Measurements from ENCODE around the gene CCDC33.
A peak's percentile ranks its signal among the peaks of the same experiment; 100 is the strongest.

The CCDC33 gene

GRCh38 chr15:74378848-74379247, 142.7 kb downstream of the CCDC33 start:
- H3K9me3 ChIP-seq (ENCODE audit: control insufficient read depth, low read length), result no peaks in the 10 kb centered on the region
- H3K4me1 ChIP-seq (ENCODE audit: control insufficient read depth, insufficient read depth, low read length, poor library complexity, severe bottlenecking), result peaks cover 8% of the 10 kb centered on the region
- no peak overlapping the region for H3K4me3 ChIP-seq (ENCODE audit: insufficient read depth, low read depth, low read length, poor library complexity, severe bottlenecking)
- H3K36me3 ChIP-seq (ENCODE audit: control insufficient read depth, insufficient read depth, low read length), result no peaks in the 10 kb centered on the region
- H3K27ac ChIP-seq (ENCODE audit: insufficient read depth, low read length, poor library complexity, severe bottlenecking), result no peak overlapping the region
- H3K27me3 ChIP-seq (replicated peaks; ENCODE audit: control insufficient read depth, insufficient read depth, low read length, poor library complexity, severe bottlenecking), result no peaks in the 10 kb centered on the region
- peak in 1 of 3 donors; percentile 19 for DNase-seq

DNA sequence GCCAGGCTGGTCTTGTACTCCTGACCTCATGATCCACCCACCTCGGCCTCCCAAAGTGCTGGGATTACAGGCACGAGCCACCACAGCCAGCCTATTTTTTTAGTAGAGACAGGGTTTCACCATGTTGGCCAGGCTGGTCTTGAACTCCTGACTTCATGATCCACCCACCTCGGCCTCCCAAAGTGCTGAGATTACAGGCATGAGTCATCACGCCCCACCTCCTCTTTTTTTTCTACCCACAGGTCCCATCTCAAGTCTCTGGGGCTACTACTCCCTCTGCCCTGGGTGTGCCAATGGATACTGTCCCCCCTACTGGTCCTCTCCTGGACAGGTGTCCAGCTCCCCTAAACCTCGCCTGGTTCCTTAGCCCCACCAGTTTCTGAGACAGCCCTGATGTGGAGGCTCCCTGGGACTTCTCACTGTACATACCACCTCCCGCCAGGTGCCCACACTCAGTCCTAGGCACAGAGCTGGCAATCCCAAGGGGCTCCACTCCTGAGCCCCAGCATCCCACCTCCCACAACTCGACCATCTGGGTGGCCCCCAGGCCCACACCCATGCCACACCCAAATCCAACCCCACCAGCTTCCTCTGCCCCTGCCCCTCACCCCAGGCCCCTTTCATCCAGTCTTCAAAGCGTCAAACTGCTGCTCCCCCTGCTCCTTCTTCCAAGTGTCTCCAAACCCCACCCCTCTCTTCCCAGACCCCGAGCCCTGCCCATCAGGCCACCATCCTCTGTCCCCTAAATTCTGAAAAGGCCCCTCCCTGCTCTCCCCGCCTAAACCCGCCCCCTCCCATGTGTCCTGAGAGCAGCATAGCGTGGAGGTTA, 144.4 kb downstream of the CCDC33 start:
- H3K27me3 ChIP-seq (replicated peaks; ENCODE audit: control insufficient read depth, insufficient read depth, low read length, poor library complexity, severe bottlenecking), result no peaks in the 10 kb centered on the region
- no peaks in the 10 kb centered on the region for H3K9me3 ChIP-seq (ENCODE audit: control insufficient read depth, low read length)
- no peak overlapping the region for H3K4me3 ChIP-seq (ENCODE audit: insufficient read depth, low read depth, low read length, poor library complexity, severe bottlenecking)
- H3K4me1 ChIP-seq (ENCODE audit: control insufficient read depth, insufficient read depth, low read length, poor library complexity, severe bottlenecking), result no peaks in the 10 kb centered on the region
- H3K36me3 ChIP-seq (ENCODE audit: control insufficient read depth, insufficient read depth, low read length), result no peaks in the 10 kb centered on the region
- no peak overlapping the region for H3K27ac ChIP-seq (ENCODE audit: insufficient read depth, low read length, poor library complexity, severe bottlenecking)
- no peak for DNase-seq

- H3K4me3 ChIP-seq (ENCODE audit: insufficient read depth, low read depth, low read length, poor library complexity, severe bottlenecking), result no peak overlapping the region
- no peak overlapping the region for H3K27ac ChIP-seq (ENCODE audit: insufficient read depth, low read length, poor library complexity, severe bottlenecking)
- no peaks in the 10 kb centered on the region for H3K27me3 ChIP-seq (replicated peaks; ENCODE audit: control insufficient read depth, insufficient read depth, low read length, poor library complexity, severe bottlenecking)
- no peak for DNase-seq
- no peaks in the 10 kb centered on the region for H3K36me3 ChIP-seq (ENCODE audit: control insufficient read depth, insufficient read depth, low read length)
- H3K4me1 ChIP-seq (ENCODE audit: control insufficient read depth, insufficient read depth, low read length, poor library complexity, severe bottlenecking), result no peaks in the 10 kb centered on the region
- no peaks in the 10 kb centered on the region for H3K9me3 ChIP-seq (ENCODE audit: control insufficient read depth, low read length)
These were observed 145.0 kb downstream of the CCDC33 start for GRCh38 chr15:74381190-74381453.

DNA sequence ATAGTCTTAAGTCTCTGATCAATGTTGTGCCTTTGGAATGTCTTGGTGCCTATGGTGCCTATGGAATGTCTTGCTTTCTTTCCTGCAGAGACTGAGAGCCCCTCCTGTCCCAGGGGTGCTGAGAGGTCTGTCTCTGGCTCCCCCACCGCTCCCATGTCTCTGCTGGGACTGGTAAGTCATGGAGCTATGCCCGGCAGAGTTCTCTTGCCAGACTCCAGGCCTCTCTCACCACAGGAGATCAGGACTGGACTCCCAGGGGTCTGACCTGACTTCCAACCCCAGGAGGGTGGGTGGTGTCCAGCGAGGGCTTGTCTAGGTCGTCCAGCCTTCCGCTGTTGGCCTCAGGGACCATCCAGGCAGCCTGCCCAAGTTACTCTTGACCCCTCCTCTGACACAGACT, 145.4 kb downstream of the CCDC33 start:
- DNase-seq, result no peak
- no peaks in the 10 kb centered on the region for H3K9me3 ChIP-seq (ENCODE audit: control insufficient read depth, low read length)
- H3K27ac ChIP-seq (ENCODE audit: insufficient read depth, low read length, poor library complexity, severe bottlenecking), result no peak overlapping the region
- no peaks in the 10 kb centered on the region for H3K27me3 ChIP-seq (replicated peaks; ENCODE audit: control insufficient read depth, insufficient read depth, low read length, poor library complexity, severe bottlenecking)
- no peaks in the 10 kb centered on the region for H3K4me1 ChIP-seq (ENCODE audit: control insufficient read depth, insufficient read depth, low read length, poor library complexity, severe bottlenecking)
- H3K36me3 ChIP-seq (ENCODE audit: control insufficient read depth, insufficient read depth, low read length), result no peaks in the 10 kb centered on the region
- H3K4me3 ChIP-seq (ENCODE audit: insufficient read depth, low read depth, low read length, poor library complexity, severe bottlenecking), result no peak overlapping the region

- Histone ChIP-seq H3K4me3 (ENCODE audit: insufficient read depth, low read depth, low read length, poor library complexity, severe bottlenecking) (no peak overlapping the region), H3K27ac (ENCODE audit: insufficient read depth, low read length, poor library complexity, severe bottlenecking) (no peak overlapping the region), H3K27me3 (replicated peaks; ENCODE audit: control insufficient read depth, insufficient read depth, low read length, poor library complexity, severe bottlenecking) (no peaks in the 10 kb centered on the region), H3K4me1 (ENCODE audit: control insufficient read depth, insufficient read depth, low read length, poor library complexity, severe bottlenecking) (no peaks in the 10 kb centered on the region), H3K36me3 (ENCODE audit: control insufficient read depth, insufficient read depth, low read length) (no peaks in the 10 kb centered on the region), H3K9me3 (ENCODE audit: control insufficient read depth, low read length) (no peaks in the 10 kb centered on the region)
- peak; percentile 43 to 68 (median 57) for DNase-seq
These were observed 146.1 kb downstream of the CCDC33 start for GRCh38 chr15:74382004-74382816.

- no peak for DNase-seq
- Histone ChIP-seq H3K9me3 (ENCODE audit: control insufficient read depth, low read length) (no peaks in the 10 kb centered on the region), H3K27me3 (replicated peaks; ENCODE audit: control insufficient read depth, insufficient read depth, low read length, poor library complexity, severe bottlenecking) (no peaks in the 10 kb centered on the region), H3K4me3 (ENCODE audit: insufficient read depth, low read depth, low read length, poor library complexity, severe bottlenecking) (no peak overlapping the region), H3K27ac (ENCODE audit: insufficient read depth, low read length, poor library complexity, severe bottlenecking) (no peak overlapping the region), H3K36me3 (ENCODE audit: control insufficient read depth, insufficient read depth, low read length) (no peaks in the 10 kb centered on the region), H3K4me1 (ENCODE audit: control insufficient read depth, insufficient read depth, low read length, poor library complexity, severe bottlenecking) (no peaks in the 10 kb centered on the region)
These were observed 147.2 kb downstream of the CCDC33 start for GRCh38 chr15:74383286-74383685.

GRCh38 chr15:74383695-74384565, 147.8 kb downstream of the CCDC33 start:
- Histone ChIP-seq H3K36me3 (ENCODE audit: control insufficient read depth, insufficient read depth, low read length) (no peaks in the 10 kb centered on the region), H3K27me3 (replicated peaks; ENCODE audit: control insufficient read depth, insufficient read depth, low read length, poor library complexity, severe bottlenecking) (no peaks in the 10 kb centered on the region), H3K4me3 (ENCODE audit: insufficient read depth, low read depth, low read length, poor library complexity, severe bottlenecking) (no peak overlapping the region), H3K9me3 (ENCODE audit: control insufficient read depth, low read length) (no peaks in the 10 kb centered on the region), H3K27ac (ENCODE audit: insufficient read depth, low read length, poor library complexity, severe bottlenecking) (no peak overlapping the region), H3K4me1 (ENCODE audit: control insufficient read depth, insufficient read depth, low read length, poor library complexity, severe bottlenecking) (no peaks in the 10 kb centered on the region)
- DNase-seq, result peak in 2 of 3 donors; percentile 17 to 18

- no peaks in the 10 kb centered on the region for H3K4me1 ChIP-seq (ENCODE audit: control insufficient read depth, insufficient read depth, low read length, poor library complexity, severe bottlenecking)
- H3K27ac ChIP-seq (ENCODE audit: insufficient read depth, low read length, poor library complexity, severe bottlenecking), result no peak overlapping the region
- H3K36me3 ChIP-seq (ENCODE audit: control insufficient read depth, insufficient read depth, low read length), result no peaks in the 10 kb centered on the region
- no peak for DNase-seq
- no peaks in the 10 kb centered on the region for H3K9me3 ChIP-seq (ENCODE audit: control insufficient read depth, low read length)
- H3K27me3 ChIP-seq (replicated peaks; ENCODE audit: control insufficient read depth, insufficient read depth, low read length, poor library complexity, severe bottlenecking), result no peaks in the 10 kb centered on the region
- H3K4me3 ChIP-seq (ENCODE audit: insufficient read depth, low read depth, low read length, poor library complexity, severe bottlenecking), result no peak overlapping the region
These were observed 148.4 kb downstream of the CCDC33 start for GRCh38 chr15:74384566-74384880.

GRCh38 chr15:74384881-74385643, 148.9 kb downstream of the CCDC33 start:
- Histone ChIP-seq H3K9me3 (ENCODE audit: control insufficient read depth, low read length) (no peaks in the 10 kb centered on the region), H3K4me1 (ENCODE audit: control insufficient read depth, insufficient read depth, low read length, poor library complexity, severe bottlenecking) (no peaks in the 10 kb centered on the region), H3K4me3 (ENCODE audit: insufficient read depth, low read depth, low read length, poor library complexity, severe bottlenecking) (no peak overlapping the region), H3K27ac (ENCODE audit: insufficient read depth, low read length, poor library complexity, severe bottlenecking) (no peak overlapping the region), H3K36me3 (ENCODE audit: control insufficient read depth, insufficient read depth, low read length) (no peaks in the 10 kb centered on the region), H3K27me3 (replicated peaks; ENCODE audit: control insufficient read depth, insufficient read depth, low read length, poor library complexity, severe bottlenecking) (no peaks in the 10 kb centered on the region)
- no peak for DNase-seq
